Neuronal stem cell (in vitro differentiated cells): ENCODE measurements around the gene NHLRC4.

ENCODE experiments used
- DNase-seq: peaks from one replicate; pipeline ENCODE4 v3.0.0-alpha.2; 2013; ENCODE audit warnings: low spot score
- H2AFZ ChIP-seq: one replicate; pipeline ENCODE4 v1.6.1; 2013; ENCODE audit warnings: mild to moderate bottlenecking, low read length, inconsistent platforms
- H2AK5ac ChIP-seq: 2 replicates; pipeline ENCODE4 v1.6.1; 2013; ENCODE audit warnings: low read depth, mild to moderate bottlenecking, inconsistent platforms, low read length, moderate library complexity, mixed read lengths
- H2BK120ac ChIP-seq: 2 replicates; pipeline ENCODE4 v1.6.1; 2013; ENCODE audit warnings: low read depth, mild to moderate bottlenecking, inconsistent platforms, low read length, moderate library complexity, mixed read lengths
- H2BK12ac ChIP-seq: one replicate; pipeline ENCODE4 v1.6.1; 2013; ENCODE audit warnings: low read length, inconsistent platforms
- H2BK15ac ChIP-seq: 2 replicates; pipeline ENCODE4 v1.6.1; 2013; ENCODE audit warnings: mild to moderate bottlenecking, low read length, inconsistent platforms, mixed read lengths
- H2BK5ac ChIP-seq: one replicate; pipeline ENCODE4 v1.6.1; 2013; ENCODE audit warnings: inconsistent platforms, mild to moderate bottlenecking, low read length, moderate library complexity
- H3K14ac ChIP-seq: one replicate; pipeline ENCODE4 v1.6.1; 2013; ENCODE audit warnings: low read length, inconsistent platforms
- H3K18ac ChIP-seq: 2 replicates; pipeline ENCODE4 v1.6.1; 2013; ENCODE audit warnings: low read length, inconsistent platforms
- H3K23ac ChIP-seq: 2 replicates; pipeline ENCODE4 v1.6.1; 2013; ENCODE audit warnings: low read depth, mild to moderate bottlenecking, mixed read lengths, low read length, inconsistent platforms; ENCODE audit not compliant: poor library complexity
- H3K27ac ChIP-seq: replicated peaks from 3 replicates; pipeline ENCODE4 v1.5.1; 2013; ENCODE audit warnings: low read length, inconsistent platforms
- H3K27me3 ChIP-seq, 3 experiments: 2 replicates each; pipeline ENCODE4 v1.6.1; 2013; ENCODE audit warnings: low read length in 3 of 3, mild to moderate bottlenecking in 2 of 3, inconsistent platforms in 1 of 3, low read depth in 1 of 3, mixed read lengths in 1 of 3, moderate library complexity in 1 of 3; ENCODE audit not compliant: control insufficient read depth in 3 of 3, insufficient read depth in 3 of 3
- H3K36me3 ChIP-seq, 2 donors: replicated peaks in 1 of 2; 2 replicates each; pipeline ENCODE4 v1.6.1; 2013; ENCODE audit warnings: low read length in 2 of 2; ENCODE audit not compliant: control insufficient read depth in 2 of 2, insufficient read depth in 2 of 2
- H3K4ac ChIP-seq: 2 replicates; pipeline ENCODE4 v1.6.1; 2013; ENCODE audit warnings: inconsistent platforms, mild to moderate bottlenecking, low read length, moderate library complexity
- H3K4me1 ChIP-seq, 2 donors: 1 replicate in 1 of 2; 2 replicates in 1 of 2; pipeline ENCODE4 v1.6.1; 2013; ENCODE audit warnings: low read length in 2 of 2, low read depth in 1 of 2; ENCODE audit not compliant: control insufficient read depth in 2 of 2, insufficient read depth in 1 of 2
- H3K4me2 ChIP-seq: one replicate; pipeline ENCODE4 v1.6.1; 2013; ENCODE audit warnings: mild to moderate bottlenecking, low read length, inconsistent platforms; ENCODE audit not compliant: insufficient read depth, poor library complexity, severe bottlenecking
- H3K4me3 ChIP-seq, 2 donors: 2 replicates each; pipeline ENCODE4 v1.5.1; 2013; ENCODE audit warnings: low read length in 2 of 2, mild to moderate bottlenecking in 2 of 2, inconsistent platforms in 1 of 2, moderate library complexity in 1 of 2
- H3K79me1 ChIP-seq: one replicate; pipeline ENCODE4 v1.6.1; 2013; ENCODE audit warnings: low read depth, mild to moderate bottlenecking, inconsistent platforms, low read length, moderate library complexity
- H3K9ac ChIP-seq: one replicate; pipeline ENCODE4 v1.6.1; 2013; ENCODE audit warnings: mild to moderate bottlenecking, low read depth, low read length, inconsistent platforms; ENCODE audit not compliant: poor library complexity
- H3K9me3 ChIP-seq, 2 donors: replicated peaks in 1 of 2; 2 replicates each; pipeline versions ENCODE3 to v1.6.1; 2013; ENCODE audit warnings: low read length in 2 of 2, mild to moderate bottlenecking in 2 of 2, inconsistent platforms in 1 of 2, low read depth in 1 of 2, mixed read lengths in 1 of 2, moderate library complexity in 1 of 2; ENCODE audit not compliant: control insufficient read depth in 2 of 2, insufficient read depth in 1 of 2
- H4K8ac ChIP-seq: one replicate; pipeline ENCODE4 v1.6.1; 2013; ENCODE audit warnings: low read depth, mild to moderate bottlenecking, inconsistent platforms, low read length, moderate library complexity
- H4K91ac ChIP-seq: one replicate; pipeline ENCODE4 v1.6.1; 2013; ENCODE audit warnings: low read length, low read depth, mild to moderate bottlenecking, inconsistent platforms; ENCODE audit not compliant: poor library complexity
- WGBS, 2 donors: extraction: QIAGEN DNeasy Blood & Tissue Kit; methylation state at CpG; one replicate each; pipeline ENCODE4 v1.1.7; 2013; ENCODE audit warnings: missing lambda C conversion rate in 2 of 2, mixed read lengths in 1 of 2; ENCODE audit not compliant: insufficient read length in 2 of 2, insufficient replicate concordance in 1 of 2; ENCODE audit errors: extremely low coverage in 2 of 2; 5-methylcytosine and 5-hydroxymethylcytosine counted together

Gene NHLRC4

GRCh38 chr16:588889-589657 lies 22.3 kb downstream of the NHLRC4 start:
- Histone ChIP-seq H2BK120ac (peak overlapping the region; percentile 100), H2BK5ac (peak overlapping the region; percentile 99), H3K9ac (peak overlapping the region; percentile 100), H3K4me2 (peak overlapping the region; percentile 100), H3K4me1 (peaks cover 12 to 16% of the 10 kb centered on the region in 2 donors), H4K91ac (no peak overlapping the region), H3K27ac (peak overlapping the region; percentile 96), H2BK12ac (peak overlapping the region; percentile 94), H3K4ac (peak overlapping the region; percentile 95), H4K8ac (peak overlapping the region; percentile 92), H3K9me3 (no peaks in the 10 kb centered on the region), H2BK15ac (peak overlapping the region; percentile 83), H3K4me3 (peak overlapping the region; percentile 79 to 99), H3K18ac (peak overlapping the region; percentile 100), H3K23ac (peak overlapping the region; percentile 99), H3K27me3 (peaks cover 0 to 17% (median 0%) of the 10 kb centered on the region in 3 experiments), H2AFZ (peak overlapping the region; percentile 100), H3K79me1 (peaks cover 25% of the 10 kb centered on the region), H3K36me3 (peaks cover 3 to 16% of the 10 kb centered on the region in 2 donors), H2AK5ac (peak overlapping the region; percentile 92), H3K14ac (peak overlapping the region; percentile 98)
- no CpG with 5 or more reads among the region's 107 CpGs for WGBS, 2 donors
- peak; percentile 99 for DNase-seq

- no CpG with 5 or more reads among the region's 67 CpGs for WGBS, 2 donors
- peak; percentile 98 for DNase-seq
- Histone ChIP-seq H2BK12ac (peak within 1 kb of the TSS; percentile 94), H2BK5ac (peak within 1 kb of the TSS; percentile 99), H2AK5ac (peak within 1 kb of the TSS; percentile 92), H3K36me3 (peaks cover 3 to 21% of the 10 kb centered on the region in 2 donors), H3K23ac (peak within 1 kb of the TSS; percentile 99), H4K8ac (peak within 1 kb of the TSS; percentile 92), H2AFZ (peak within 1 kb of the TSS; percentile 100), H3K27ac (peak within 1 kb of the TSS; percentile 96), H3K4me2 (peak within 1 kb of the TSS; percentile 100), H3K9ac (peak within 1 kb of the TSS; percentile 100), H3K18ac (peak within 1 kb of the TSS; percentile 100), H2BK15ac (peak within 1 kb of the TSS; percentile 83), H3K79me1 (peaks cover 25% of the 10 kb centered on the region), H3K14ac (peak within 1 kb of the TSS; percentile 98), H3K9me3 (no peaks in the 10 kb centered on the region), H3K27me3 (peaks cover 0 to 13% (median 0%) of the 10 kb centered on the region in 3 experiments), H2BK120ac (peak within 1 kb of the TSS; percentile 100), H3K4ac (peak within 1 kb of the TSS; percentile 66), H3K4me3 (peak within 1 kb of the TSS; percentile 79 to 99), H3K4me1 (peaks cover 9 to 16% of the 10 kb centered on the region in 2 donors), H4K91ac (no peak within 1 kb of the TSS)
Observed at GRCh38 chr16:589658-590187, 22.9 kb downstream of the NHLRC4 start, which contains the start of gene RAB40C. TSS of gene RAB40C (plus strand) at chr16:590066. CDS start at chr16:590292, 226 bp downstream.

GRCh38 chr16:590188-590814 lies 23.5 kb downstream of the NHLRC4 start:
- H2BK12ac ChIP-seq = peak overlapping the region; percentile 50
- WGBS, 2 donors = no CpG with 5 or more reads among the region's 71 CpGs
- H3K79me1 ChIP-seq = peaks cover 25% of the 10 kb centered on the region
- DNase-seq = no peak
- H3K27me3 ChIP-seq = peaks cover 0 to 12% (median 0%) of the 10 kb centered on the region in 3 experiments
- peak overlapping the region; percentile 100 for H3K9ac ChIP-seq
- peak overlapping the region; percentile 77 for H2AFZ ChIP-seq
- peaks cover 9 to 16% of the 10 kb centered on the region in 2 donors for H3K4me1 ChIP-seq
- peak overlapping the region; percentile 91 for H3K18ac ChIP-seq
- H3K4me2 ChIP-seq = peak overlapping the region; percentile 96
- peak overlapping the region; percentile 82 for H2AK5ac ChIP-seq
- H2BK120ac ChIP-seq = no peak overlapping the region
- peak overlapping the region; percentile 79 to 98 for H3K4me3 ChIP-seq
- peaks cover 3 to 22% of the 10 kb centered on the region in 2 donors for H3K36me3 ChIP-seq
- H3K27ac ChIP-seq = peak overlapping the region; percentile 22
- peak overlapping the region; percentile 66 for H3K4ac ChIP-seq
- peak overlapping the region; percentile 84 for H3K14ac ChIP-seq
- H4K8ac ChIP-seq = no peak overlapping the region
- no peaks in the 10 kb centered on the region for H3K9me3 ChIP-seq
- H2BK5ac ChIP-seq = peak overlapping the region; percentile 99
- H2BK15ac ChIP-seq = peak overlapping the region; percentile 72
- H4K91ac ChIP-seq = no peak overlapping the region
- peak overlapping the region; percentile 93 for H3K23ac ChIP-seq
